Activated naive CD8-positive, alpha-beta T cell treated with anti-CD3 and anti-CD28 coated beads, Interleukin-2, amount 50 U/mL, for 16 hours (primary cell): ENCODE measurements around the gene GORAB.

Experiments used
- DNase-seq: peaks from one replicate; pipeline ENCODE4 v3.0.0-alpha.2; 2020; ENCODE audit warnings: low read depth, low spot score

GORAB gene, protein sequence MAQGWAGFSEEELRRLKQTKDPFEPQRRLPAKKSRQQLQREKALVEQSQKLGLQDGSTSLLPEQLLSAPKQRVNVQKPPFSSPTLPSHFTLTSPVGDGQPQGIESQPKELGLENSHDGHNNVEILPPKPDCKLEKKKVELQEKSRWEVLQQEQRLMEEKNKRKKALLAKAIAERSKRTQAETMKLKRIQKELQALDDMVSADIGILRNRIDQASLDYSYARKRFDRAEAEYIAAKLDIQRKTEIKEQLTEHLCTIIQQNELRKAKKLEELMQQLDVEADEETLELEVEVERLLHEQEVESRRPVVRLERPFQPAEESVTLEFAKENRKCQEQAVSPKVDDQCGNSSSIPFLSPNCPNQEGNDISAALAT

DNA sequence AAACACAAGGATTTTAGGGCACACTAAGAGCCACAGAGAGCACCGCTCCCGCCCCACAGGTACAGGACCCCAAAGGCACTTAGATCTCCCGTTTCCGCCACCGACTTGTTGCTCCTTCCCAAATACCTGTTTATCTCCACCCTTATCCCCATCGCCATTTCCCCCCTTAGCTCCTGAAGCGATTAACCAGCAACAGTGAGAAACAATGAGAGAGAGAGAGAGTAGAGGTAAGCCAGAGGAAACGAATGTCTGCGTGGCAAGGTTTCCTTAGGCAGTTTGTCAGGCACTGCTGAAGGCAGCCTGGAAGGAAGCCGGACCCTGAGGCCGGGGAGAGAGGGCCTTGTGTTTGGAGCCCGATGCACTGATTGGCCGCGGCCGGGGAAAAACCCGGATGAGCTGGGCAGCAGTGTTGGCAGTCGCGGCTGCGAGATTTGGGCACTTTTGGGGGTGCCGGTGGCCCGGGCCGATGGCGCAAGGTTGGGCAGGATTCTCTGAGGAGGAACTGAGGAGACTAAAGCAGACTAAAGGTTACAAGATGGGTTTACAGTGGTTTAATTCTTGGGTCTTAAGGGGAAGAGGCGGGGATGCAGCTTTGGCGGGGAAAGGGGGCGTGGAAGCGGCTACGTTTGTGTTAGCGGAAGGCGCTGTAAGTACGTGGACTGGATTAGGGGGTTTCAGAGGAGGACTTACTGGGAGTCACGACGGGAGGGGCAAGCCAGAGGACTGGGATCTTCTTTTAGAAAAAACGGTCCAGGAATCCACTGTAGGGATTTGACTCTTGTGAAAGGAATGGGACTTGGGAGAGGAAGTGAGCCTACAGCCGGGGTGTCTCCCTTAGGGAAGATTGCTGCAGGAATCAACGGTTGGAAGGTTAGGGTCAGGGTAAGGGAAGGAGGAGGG is at the start of gene GORAB:
GORAB (plus strand) TSS at position 409 of the 900 bp plus-strand sequence; CDS start at position 467, 58 bp downstream.
- peak; percentile 70 for DNase-seq

DNA sequence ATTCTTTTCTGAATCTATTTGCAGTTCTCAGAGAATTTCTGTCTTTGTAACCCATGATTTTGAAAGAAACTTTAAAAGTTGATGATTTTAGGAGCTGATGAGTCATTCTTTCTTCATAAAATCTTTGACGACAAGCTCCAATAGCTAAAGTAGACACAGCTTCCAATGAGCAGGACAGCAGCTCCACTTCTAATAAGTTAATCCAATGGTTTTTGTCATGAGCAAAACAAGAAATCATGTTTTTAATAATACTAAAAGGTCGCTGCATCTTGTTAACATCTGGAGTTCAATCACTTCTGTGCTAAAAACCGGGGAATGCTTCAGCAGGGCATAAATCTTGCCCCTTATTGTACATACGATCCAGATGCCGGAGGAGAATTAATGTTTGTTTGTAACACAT is 48.9 kb upstream of the GORAB start:
- DNase-seq = no peak

DNA sequence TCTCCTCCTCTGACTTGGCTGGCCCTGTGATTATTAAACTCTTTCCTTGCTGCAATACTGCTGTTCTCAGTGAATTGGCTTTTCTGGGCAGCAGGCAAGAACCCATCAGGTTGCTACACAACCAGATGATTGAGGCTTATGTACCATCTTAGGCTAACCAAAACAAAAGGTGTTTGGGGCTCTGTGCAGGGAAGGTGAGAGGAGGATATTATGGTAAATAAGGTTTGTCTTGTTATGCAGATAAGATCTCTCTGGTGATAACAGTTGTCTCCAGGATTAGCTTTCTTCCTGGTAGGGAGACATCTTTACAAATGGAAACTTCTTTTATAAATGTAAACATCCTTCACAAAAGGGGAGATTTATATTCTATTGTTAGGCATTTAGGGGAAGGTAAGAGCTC is 44.5 kb upstream of the GORAB start:
- no peak for DNase-seq

DNA sequence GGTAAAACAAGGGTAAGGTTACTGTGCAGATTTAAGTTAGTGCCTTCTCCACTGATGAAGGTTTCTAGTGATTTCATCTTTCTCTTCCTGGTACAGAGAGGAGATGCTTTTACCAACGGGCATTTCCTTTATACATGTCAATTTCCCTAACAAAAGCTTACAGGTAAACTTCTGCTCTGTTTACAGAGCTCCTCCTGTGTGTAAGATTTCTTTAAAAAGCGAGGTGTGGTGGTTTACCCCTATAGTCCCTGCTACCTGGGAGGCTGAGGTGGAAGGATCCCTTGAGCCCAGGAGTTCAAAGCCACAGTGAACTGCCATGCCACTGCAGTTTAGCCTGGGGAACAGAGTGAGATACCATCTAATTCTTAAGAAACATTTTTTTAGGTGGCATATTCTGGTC is 40.7 kb upstream of the GORAB start:
- DNase-seq = no peak

DNA sequence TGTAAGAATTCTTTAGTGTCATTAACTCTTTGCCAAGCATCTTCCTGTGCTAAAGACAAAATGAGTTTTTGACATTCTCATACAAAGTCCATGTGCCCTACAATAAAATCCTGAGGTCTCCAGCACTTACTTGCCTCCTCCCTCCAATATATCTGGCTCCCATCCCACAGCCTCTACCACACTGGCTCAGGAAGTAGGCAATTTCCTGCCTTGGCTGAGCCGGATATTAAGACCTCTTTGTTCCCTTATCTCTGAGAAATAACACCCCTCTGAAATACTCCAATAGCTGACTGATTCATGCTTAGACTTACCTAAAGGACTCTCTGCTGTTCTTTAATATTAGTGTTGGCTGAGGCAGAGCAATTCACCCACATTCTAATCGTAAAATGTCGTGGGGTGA is 37.6 kb upstream of the GORAB start:
- no peak for DNase-seq

DNA sequence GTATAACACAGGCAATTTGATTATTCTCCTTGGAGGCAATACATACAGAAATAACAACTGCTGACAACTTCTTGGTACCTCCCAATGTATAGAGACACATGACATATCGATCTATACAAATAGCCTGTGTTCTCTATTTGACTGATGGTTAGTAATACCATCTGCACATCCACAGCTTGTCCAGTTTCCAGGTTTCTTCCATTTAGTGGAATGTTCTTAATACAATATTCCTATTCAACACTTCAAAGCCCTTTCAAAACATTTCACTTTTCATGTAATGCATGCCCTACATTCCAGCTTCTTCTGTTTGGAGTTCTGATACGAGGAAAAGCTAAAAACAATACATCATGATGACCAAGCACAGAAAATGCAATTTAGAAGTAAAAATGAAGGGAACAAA is 37.0 kb upstream of the GORAB start:
- no peak for DNase-seq

DNA sequence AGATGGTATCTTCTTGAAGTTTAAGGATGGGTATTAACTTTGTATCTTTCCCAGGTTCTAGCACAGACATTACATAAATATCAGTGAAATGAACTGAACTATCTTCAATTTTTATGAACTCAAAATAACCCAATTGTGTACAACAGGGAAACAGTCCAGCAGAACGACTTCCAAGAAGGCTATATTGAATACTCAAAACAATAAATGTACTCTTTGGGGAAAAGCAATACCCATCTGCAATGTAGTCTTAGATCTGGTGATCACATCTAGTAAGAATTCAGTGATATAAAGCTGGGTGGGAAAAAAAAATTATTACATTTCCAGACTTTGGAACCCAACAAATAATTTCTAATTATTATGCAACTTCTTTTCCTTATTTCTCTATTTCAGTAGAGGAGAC is 33.1 kb upstream of the GORAB start:
- DNase-seq = no peak

DNA sequence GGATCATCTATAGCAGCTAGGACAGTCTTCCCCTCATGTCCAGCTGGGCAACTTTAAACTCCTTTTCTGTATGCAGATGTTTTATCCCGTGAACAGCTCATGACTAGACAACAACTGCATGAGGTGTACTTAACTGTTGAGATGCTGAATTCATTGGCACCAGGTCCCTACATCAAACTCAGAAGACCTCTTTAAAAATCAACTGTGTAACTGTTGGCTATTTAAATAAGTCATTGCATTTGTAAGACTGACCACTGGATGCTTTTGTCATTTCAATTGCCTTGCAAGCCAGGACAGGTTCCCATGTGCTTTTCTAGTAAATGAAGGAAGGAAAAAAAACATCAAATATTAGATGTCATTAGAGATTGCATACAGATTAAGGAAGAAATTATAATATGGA is 28.3 kb upstream of the GORAB start:
- DNase-seq = no peak

DNA sequence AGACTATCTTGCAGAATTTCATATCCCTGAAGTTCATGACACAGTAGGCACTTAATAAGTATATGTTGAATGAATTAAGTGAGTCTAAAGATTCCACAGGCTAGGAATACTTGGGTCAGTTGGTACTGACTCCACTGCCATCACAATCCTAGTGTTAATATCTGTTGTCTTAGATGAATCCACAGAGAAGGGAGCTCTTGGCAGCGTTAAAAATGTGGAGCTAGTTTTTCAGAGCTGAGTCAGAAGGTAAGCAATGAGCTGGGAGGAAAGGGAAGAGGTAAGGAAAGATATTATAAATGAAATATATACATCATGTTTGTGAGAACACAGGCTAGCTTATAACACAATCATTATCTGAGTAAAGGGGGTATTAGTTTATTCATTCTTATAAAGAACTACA is 21.8 kb upstream of the GORAB start:
- no peak for DNase-seq

DNA sequence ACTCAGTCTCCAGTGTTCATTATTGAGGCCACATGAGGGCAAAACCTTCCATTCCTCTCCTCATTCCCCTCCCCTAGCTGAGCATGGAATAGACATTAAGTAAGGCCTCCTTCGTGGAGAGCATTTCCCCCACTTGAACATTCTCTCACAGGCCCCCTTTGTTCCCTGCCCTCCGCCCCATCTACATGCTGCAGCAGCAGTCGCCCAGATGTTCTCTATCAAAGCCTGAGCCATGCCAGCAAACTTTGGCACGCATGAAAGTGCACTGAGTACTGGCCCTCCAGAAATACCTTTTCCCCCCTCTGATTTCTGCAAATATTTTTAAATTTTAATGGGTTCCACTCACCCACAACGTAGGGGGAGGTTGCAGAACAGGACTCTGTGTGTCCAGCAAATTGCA is 20.9 kb upstream of the GORAB start:
- DNase-seq = no peak

DNA sequence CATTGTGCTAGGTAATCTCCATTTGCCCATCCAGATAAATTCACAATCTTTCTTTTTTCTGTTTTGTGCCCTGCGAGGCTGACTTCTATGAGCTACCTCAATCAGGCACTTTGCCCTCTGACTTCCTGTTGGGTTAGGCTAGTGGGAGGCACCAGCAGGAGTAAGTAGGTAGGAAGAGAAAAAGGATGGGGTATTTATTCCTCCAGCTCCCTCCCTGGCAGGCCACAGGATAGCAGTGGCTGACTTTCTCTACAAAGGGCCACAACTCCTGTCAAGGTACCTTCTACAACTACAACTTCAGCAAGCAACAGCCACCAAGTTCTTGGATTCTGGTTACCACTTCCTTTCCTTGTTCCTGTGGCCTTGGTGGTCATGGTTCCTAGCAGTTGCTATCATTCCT is 18.8 kb upstream of the GORAB start:
- DNase-seq = no peak

DNA sequence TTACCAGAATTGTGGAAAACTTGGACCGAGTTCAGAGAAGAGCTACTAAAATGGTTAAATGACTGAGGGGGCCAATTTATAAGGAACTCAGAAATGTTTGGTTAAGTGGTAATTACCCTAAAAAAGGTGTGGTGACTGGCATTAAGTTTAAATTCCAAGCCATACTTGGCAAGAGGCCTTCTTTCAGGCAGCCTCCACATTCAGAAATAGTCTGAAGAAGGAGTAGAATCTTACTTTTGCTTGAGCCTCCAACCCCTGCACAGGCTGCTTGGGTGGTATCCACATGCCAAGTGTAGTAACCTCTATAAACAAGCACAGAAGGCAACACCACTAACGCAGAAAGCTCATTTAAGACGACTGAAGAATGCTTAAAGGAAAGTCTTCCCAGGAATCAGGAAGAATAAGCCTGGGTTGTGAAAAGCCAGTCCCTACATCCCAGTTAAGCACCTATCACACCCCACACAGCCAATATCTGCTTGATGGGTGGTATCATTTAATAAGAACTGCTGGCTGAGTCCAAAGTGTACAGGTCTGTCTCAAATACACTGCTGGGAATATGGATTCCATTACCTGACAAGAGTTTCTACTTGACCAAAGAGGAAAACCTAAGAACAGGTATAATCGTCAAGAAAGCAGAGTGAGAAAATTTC is 13.7 kb upstream of the GORAB start:
- no peak for DNase-seq

DNA sequence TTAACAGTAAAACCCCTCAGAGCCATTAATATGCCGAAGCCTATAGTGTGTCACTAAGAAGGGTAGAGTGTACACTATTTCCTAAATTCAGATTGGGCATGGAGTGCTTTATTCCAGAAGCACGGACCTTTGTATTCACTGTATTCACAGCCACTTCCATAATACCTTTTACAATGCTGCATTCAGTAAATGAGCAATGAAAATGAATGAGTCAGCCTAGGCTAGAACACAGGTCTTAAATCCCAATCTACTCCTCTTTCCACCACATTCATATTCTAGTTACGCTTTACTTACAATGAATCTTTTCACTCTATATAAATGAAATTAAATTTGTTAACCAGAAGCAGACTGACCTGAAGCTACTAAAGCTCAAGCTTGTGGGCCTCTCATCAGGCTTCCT is 13.0 kb upstream of the GORAB start:
- DNase-seq = no peak

DNA sequence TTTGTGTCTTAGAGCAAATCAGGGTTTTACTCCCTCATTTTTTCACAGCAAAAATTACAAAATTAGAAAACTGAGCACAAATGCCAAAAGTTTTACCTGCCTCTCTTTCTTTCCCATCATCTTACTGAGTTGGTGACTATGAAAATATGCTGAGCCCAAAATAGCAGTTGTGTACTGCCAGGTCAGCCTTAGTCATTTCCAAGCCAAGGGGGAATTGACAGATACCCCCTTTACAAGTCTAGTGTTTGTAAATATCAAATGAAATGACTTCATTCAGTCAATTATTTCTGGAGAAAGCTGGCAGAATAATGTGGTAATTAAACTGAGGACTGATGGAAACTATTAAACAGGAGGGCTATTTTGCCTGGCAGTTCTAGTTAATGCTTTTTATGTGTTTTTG is 11.4 kb upstream of the GORAB start:
- no peak for DNase-seq

DNA sequence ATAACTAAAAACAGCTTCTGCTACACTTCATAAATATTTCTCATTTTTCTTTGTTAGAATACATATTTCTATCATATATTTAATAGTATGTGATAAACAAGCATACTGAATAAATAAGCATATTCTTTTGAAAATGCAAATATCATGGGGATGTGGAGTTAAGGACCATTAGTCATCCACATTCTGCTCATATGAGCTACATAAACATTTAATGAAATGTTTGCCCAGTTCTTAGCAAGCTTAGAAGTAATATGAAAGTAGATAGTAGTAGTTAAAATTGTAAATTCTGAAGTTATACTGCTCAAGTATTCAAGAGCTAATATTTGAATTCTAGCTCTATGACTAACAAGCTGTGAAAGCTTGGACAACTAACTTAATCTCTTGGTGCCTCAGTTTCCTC is 10.1 kb upstream of the GORAB start:
- DNase-seq = no peak

DNA sequence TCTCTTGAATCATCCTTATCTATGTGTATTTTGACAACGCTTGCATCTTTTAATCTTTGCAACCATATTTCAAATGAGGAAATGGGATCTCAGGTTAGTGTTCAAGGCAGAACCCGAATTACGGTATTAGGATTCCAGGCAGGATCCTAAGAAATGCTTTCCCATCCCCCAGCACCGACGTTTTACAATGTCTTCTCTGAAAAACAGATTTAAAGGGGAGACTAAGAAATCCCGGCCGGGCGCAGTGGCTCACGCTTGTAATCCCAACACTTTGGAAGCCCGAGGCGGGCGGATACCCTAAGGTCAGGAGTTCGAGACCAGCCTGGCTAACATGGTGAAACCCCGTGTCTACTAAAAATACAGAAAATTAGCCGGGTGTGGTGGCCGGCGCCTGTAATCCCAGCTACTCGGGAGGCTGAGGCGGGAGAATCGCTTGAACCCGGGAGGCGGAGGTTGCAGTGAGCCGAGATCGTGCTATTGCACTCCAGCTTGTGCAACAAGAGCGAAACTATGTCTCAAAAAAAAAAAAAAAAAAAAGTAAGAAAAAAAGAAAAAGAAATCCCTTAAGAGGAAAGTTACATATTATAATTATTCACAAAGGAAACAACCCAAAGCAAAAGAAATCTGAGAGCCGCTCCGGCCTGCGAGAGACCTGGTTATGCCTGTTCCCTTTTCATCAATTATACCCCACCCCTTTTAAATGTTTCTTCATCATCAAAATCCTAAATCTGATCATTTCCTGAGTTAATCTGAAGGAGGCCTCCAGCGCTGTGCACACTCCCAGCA is 801 bp upstream of the GORAB start:
- DNase-seq = no peak

DNA sequence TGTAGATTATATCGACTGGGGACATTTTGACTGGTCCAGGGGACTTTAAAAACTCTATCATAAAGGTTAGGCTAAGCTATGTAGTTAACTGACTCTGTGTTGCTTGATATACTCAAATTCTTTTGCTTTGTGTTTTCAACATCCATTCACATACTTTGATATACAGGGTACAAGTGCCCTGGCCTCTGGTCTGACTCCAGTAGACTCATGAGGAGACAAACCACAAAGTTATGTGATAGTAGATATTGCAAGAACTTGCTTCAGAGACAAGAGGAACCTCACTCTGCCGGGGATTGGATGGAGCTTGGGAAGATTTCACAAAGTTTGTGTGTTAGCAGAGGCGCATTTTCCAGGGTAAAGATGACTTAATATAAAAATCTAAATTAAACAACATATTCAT is 1.3 kb downstream of the GORAB start:
- DNase-seq = no peak

DNA sequence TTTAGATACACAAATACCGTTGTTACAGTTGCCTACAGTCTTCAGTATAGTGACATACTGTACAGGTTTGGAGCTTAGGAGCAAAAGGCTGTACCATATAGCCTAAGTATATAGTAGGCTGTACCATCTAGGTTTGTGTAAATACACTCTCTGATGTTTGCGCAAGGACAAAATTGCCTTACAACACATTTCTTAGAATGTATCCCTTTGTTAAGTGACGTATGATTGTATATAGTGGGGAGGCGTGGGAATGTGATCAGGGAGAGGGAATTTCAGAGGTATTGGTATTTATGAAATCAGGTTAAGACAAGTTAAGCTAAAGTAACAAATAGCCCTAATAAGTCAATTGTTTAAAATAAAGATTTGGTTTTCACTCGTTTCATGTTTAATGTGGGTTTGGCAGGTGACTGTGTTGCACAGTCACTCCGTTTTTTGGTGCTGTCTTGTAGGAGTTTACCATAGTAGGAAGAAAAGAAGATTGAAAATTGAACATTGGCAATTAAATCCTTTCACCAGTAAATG is 2.7 kb downstream of the GORAB start:
- DNase-seq = no peak

DNA sequence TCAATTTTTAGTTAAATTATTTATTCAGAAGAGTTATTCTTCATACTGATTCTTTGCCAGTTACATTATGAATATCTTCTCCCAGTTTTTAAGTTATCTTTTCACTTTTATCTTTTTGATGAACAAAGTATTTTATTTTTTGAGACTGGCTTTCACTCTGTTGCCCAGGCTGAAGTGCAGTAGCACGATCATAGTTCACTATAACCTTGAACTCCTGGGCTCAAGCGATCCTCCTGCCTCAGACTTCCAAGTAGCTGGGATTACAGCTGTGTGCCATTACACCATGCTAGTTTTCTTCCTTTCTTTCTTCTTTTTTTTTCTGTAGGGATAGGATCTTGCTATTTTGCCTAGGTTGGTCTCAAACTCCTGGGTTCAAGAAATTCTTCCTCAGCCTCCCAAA is 3.5 kb downstream of the GORAB start:
- no peak for DNase-seq

DNA sequence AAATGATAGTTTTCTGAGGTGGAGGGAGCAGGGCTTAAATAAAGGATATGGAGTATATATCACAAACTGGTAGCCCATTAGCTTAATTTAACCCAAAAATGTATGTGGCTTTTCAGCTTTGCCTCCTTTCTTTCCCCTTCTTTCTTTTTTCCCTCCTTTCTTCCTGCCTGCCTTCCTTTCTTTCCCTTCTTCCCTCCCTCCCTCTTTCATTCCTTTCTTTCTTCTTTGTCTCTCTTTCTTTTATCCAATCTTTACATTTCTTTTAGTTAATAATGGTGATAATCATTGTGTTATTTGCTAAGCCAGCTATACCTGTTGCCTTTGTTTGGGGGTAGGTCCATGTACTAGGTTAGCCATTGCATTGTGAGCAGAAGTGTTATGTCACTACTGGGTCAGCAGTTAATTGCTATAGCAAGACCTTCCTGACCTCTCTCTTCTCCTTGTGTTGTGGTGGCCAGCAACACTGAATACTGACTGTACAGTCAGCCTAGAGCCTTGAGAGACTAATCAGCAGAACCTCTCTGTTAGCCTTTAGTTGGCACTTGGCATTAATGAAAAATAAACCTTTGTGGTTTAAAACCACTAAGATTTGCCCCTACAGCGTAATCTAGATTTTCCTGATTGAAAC is 5.1 kb downstream of the GORAB start:
- no peak for DNase-seq
